Right lobe of liver (tissue), 4 donors: ENCODE data around the gene MICALL1.

Experiments used
- POLR2A ChIP-seq: fragments of 450-650 bp; IDR thresholded peaks from one replicate; pipeline ENCODE4 v1.6.1; 2017; ENCODE audit warnings: antibody characterized with exemption, mild to moderate bottlenecking
- TF ChIP-seq, protein P1 (sequence below), 4 donors: fragments of 200-600 bp in 3 of 4; fragments of 450-650 bp in 1 of 4; IDR thresholded peaks; one replicate each; pipeline versions ENCODE4 v1.5.1 to v1.8.0; 2016 to 2022; ENCODE audit warnings: antibody characterized with exemption in 4 of 4, mild to moderate bottlenecking in 2 of 4
- donor health status: DM: no; HTN: no; CAD: no.
- donor health status: DM: no; HTN: no; CAD: no.
- donor health status: DM: no; HTN: yes; CAD: no.

DNA sequence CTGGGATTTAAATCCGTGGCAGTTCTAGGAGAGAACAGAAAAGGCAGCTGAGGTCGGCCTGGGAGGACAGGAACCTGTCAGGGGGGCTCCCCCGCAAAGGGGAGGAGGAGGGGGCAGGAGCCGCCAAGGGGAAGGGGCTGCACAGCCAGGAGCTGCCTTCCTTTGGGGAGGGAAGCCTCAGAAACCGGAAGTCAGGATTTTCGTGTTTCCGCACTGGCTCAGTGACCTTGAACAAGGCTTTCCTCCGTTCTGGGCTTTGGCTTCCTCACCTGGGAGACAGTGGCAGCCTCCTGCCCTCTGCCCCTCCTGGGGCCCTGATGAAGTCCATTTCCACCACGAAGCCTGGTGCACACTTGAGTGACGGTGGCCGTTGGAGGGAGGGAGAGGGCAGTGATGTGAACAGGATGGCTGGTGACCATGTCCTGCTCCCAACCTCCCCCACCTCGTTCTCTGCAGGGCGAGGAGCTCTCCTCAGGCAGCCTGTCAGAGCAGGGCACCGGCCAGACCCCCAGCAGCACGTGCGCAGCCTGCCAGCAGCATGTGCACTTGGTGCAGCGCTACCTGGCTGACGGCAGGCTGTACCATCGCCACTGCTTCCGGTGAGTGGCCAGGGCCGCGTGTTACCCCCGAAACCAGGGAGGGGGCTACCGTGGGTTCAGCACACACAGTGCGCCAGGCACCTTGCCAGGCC, 12.6 kb downstream of the MICALL1 start:
- TF ChIP-seq, protein P1, sequence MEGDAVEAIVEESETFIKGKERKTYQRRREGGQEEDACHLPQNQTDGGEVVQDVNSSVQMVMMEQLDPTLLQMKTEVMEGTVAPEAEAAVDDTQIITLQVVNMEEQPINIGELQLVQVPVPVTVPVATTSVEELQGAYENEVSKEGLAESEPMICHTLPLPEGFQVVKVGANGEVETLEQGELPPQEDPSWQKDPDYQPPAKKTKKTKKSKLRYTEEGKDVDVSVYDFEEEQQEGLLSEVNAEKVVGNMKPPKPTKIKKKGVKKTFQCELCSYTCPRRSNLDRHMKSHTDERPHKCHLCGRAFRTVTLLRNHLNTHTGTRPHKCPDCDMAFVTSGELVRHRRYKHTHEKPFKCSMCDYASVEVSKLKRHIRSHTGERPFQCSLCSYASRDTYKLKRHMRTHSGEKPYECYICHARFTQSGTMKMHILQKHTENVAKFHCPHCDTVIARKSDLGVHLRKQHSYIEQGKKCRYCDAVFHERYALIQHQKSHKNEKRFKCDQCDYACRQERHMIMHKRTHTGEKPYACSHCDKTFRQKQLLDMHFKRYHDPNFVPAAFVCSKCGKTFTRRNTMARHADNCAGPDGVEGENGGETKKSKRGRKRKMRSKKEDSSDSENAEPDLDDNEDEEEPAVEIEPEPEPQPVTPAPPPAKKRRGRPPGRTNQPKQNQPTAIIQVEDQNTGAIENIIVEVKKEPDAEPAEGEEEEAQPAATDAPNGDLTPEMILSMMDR (IDR thresholded peaks at IDR 0.05) = no peak
- TF ChIP-seq POLR2A = no peak
